GM18873 (cell line): ENCODE data around the gene BLCAP.

Source experiments
- ATAC-seq: cut with Tn5 transposase; IDR thresholded peaks from one replicate; pipeline ENCODE4 v1.9.1; 2021; ENCODE audit warnings: mild to moderate bottlenecking, moderate library complexity, moderate number of reproducible peaks; ENCODE audit not compliant: unreplicated experiment, low FRiP score

The BLCAP gene

DNA sequence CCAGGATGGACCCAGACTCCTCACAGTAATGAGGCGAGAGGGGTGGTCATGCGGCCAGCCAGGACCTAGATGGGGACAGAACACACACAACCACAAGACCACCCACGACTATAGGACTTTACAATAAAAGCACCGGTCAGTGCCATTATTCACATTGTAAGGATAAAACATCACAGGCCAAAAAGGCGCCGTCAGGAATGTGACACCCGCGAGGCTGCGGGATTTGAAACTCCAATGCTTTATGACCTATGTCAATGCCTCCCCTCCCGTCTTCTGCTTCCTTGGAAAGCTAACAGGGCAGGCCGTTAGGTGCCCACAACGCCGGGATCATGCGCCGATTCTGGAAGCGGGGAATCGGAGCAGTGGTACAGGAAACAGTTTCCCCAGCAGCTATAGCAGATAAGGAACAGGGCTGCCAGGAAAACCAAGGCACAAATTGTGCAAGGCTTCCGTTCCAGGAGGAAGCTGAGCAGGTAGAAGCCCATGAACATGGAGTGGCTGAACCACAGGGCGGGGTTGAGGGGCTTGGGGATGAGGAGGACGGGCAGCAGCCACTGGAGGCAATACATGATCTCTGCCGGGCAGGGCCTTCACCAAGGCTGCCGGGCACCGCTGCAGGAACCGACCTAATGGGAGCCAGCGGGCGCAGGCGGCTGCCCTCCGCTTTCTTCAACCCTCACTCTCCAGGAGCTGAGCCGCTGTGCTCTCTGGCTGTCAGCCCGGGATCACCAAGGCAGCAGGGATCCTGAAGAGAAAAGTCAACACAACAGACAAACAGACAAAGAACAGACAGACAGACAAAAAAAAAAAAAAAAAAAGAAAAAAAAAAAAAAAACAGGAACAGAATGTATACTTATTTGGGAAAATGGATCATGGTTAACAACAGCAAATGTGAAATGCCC lies 8.8 kb downstream of the BLCAP start:
- no peak for ATAC-seq

- no peak for ATAC-seq
Measured at GRCh38 chr20:37518059-37518458, 9.6 kb downstream of the BLCAP start.

DNA sequence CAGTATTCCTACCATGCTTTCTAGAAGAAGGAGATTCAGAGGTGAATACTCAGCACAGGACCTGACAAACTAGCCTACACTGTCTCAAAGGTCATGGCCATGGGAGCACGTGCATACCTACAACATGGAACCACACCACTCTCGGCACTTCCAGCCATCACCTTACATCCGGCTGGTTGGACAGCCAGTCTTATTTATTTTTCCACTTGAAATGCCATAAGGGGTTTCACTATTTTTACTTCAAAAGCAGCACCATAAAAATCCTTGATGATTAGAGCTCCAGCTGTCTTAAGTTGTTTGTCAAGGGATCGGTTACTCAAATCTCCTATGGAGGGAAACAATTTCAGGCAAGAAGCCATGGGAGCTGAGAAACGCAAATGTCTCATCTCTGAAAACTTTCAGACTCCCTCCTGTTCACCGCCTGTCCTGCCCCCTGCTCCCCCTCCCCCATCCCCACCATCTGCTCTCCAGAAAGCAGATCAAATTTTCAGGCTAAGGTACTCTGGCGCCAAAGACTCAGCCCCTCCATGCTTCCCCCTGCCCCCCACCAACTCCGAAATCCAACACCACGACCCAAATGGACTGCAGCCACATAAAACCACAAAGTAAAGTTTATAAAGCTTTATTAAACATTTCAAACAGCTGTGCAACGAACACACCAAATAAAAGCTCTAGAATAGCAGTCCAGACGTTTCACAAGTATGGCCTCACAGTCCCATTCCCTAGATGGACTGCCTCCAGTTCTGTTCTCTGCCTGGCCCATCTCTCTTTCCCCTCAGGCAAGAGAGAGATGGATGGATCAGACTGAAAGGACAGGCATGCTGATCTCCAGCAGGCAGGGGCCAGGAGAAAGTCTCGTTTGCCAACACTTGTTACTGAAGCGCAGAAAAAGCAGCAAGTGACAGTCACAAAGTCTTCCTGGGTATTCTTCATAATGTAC lies 10.6 kb downstream of the BLCAP start:
- no peak for ATAC-seq

- ATAC-seq, result no peak
Measured at GRCh38 chr20:37515876-37516275, 11.8 kb downstream of the BLCAP start.

- no peak for ATAC-seq
Measured at GRCh38 chr20:37513779-37514359, 13.8 kb downstream of the BLCAP start.

DNA sequence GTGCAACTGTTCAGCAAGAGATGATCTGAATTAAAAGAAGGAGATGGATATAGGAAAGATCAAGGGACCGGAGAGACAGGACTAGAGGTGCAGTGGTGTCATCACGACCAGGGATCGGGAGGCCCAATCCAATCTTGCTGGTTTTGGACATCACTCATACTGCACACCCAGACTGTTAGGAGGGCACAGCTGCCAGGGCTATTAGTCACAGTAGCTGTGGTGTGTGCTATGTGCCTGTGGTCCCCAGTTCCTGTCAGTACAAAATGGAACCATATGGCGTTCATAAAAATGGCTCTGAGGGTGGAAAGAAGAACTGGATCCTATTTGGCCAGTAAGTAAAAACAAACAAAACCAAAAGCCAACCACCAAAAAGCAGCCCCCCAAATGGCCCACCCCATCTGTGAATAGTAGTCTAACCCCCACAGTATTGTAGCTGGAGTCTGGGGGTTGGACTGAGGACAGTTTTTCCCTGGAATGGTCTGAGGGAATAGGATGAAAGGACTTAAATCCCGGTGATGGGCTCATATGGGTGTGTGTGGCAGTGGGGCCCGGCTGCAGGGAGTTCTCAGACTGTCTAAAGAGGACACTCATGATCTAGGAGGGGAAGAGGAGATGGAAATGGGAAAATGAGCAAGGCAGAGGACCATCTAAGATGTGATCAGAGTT lies 15.9 kb downstream of the BLCAP start:
- no peak for ATAC-seq

GRCh38 chr20:37510226-37510625 lies 17.4 kb downstream of the BLCAP start:
- no peak for ATAC-seq

GRCh38 chr20:37506152-37506725 lies 21.4 kb downstream of the BLCAP start:
- no peak for ATAC-seq

DNA sequence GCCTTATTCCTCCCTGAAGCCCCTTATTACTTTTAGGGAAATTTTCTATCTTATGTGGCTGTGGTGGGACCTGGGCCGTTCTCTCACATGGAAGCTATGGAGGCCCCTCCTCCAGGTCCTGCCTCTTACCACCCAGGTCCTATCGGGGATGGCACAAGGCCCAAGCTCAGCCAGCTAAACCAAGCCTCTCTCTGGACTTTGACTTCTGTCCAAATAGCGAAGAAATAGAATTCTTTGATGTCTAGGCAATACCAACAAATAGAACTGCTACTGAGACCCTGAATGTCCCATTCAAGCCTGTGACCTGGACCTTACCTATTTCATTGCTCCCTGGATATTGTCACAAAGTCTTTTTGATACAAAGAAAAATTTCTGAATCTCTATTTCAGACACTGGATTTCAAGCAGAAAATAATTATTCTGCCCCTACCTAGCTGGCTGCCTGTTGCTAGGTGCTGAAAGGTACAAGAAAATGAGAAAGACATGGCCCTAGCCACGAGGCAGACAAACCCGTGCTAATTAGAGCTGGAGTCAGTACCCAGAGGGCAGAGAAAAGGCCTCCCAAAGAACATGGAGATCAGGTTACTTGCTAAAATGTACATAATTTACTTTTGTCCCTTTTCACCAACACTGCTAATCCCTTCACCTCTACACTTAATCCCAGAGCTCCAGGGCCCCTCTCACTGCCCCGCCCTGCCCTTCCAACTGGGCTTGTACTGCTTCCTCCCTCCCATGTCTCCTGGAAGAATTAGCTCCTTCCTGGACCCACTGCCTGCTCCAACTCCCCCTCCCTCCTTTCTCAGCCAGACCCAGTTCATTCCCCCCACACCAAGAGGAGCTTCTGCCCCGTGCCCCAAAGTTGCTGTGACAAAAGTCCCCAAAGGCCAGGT lies 22.2 kb downstream of the BLCAP start:
- no peak for ATAC-seq

DNA sequence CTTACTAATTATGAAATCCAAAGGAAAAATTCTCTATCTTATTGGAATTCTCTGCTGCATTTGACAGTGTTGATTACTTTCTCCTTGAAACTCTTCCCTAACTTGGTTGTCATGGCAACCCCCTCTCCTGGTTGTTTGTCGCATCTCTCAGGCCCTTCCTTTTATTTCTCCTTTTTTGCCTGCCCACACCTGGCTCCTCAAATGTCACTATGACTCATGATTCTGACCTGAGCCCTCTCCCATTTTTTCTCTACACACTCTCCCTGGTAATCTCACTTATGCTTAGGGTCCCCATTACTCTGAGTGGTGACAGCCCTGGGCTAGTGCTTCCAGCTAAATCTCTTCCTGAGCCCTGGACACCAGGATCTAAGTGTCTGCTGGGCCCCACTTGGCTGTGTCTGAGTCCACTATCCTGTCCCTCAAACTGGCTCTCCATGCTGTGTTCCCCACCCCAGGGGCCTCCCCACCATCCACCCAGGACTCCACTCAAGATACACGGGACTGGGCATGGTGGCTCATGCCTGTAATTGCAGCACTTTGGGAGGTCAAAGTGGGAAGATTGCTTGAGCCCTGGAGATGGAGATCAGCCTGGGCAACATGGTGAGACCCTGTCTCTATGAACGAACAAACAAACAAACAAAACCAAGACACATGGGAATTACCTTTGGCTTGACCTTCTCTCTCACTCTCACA lies 23.1 kb downstream of the BLCAP start:
- no peak for ATAC-seq

- ATAC-seq, result no peak
Measured at GRCh38 chr20:37503256-37503927, 24.3 kb downstream of the BLCAP start.

DNA sequence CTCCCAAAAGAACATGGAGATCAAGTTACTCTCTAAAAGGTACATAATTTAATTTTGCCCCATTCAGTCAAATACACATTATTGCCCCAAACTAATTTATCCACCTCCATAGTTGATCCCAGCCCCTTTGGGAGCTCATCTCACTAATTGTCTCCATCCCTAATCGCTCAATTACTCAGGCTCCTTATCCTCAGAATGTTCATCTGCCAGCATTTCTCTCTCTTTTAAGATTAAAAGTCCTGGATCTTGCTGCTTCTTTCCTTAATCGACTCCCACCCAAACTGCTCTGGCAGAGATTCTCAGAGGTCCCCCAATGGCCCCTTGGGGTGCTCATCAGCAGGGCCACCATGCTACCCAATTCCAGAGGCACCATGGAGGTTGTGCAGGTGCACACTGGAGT lies 25.0 kb downstream of the BLCAP start:
- ATAC-seq, result no peak

GRCh38 chr20:37501940-37502339 lies 25.7 kb downstream of the BLCAP start:
- no peak for ATAC-seq

DNA sequence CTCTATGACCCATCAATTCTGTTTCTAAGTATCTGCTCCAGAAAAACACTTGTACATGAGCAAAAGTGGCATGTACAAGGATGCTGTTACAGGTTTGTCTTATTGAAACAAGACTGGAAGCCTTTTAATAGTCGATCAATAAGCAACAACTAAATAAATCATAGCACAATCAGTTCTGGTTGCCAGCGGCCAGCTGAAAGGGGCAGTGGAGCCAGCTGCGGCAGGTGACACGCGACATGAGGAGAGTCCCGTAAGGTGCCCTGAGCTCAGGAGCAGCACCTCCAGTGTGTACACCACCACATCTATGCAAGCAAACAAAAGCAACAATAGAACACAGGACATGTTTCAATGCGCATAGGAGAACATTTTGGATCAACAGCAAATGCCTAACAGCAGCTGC lies 27.4 kb downstream of the BLCAP start:
- no peak for ATAC-seq

GRCh38 chr20:37498066-37498665 lies 29.5 kb downstream of the BLCAP start:
- ATAC-seq, result no peak

DNA sequence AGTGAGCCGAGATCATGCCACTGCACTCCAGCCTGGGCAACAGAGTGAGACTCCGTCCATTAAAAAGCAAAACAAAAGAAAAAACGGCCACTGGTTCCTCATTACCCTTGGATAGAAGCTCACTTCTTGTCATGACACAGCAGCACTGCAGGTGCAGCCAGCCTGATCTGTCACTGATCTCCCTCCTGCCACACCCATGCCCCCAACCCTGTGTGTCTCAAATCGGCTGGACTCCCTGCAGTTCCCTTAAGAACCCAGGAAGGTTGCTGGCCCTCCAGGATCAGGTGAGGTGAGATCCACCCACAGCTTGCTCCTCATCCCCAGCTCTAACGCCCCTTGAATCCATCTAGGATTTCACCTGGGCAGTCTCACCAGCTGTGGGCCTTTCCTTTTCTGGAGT lies 32.9 kb downstream of the BLCAP start:
- no peak for ATAC-seq

- ATAC-seq, result no peak
Measured at GRCh38 chr20:37494301-37494700, 33.4 kb downstream of the BLCAP start.

DNA sequence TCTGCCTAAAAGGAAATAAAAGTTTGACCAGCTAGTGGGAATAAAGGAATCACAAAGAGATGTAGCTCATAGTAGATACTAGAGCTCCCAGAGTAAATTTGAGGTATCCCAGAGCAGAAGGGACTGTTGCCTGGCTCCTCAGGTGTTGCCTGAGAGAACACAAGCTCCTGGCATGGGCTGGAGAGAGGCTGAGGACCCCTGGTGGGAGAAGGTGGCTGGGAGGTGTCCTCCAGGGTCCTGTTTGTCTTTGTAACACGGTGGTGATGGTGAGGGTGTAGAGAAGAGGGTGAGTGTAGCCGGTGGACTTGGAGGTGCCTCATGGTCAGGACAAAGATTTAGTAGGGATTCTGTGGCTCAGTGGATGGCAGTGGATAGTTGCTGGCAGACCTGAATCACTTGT lies 34.7 kb downstream of the BLCAP start:
- no peak for ATAC-seq
